Measurements from ENCODE around the gene JMJD7.

The JMJD7 gene

DNA sequence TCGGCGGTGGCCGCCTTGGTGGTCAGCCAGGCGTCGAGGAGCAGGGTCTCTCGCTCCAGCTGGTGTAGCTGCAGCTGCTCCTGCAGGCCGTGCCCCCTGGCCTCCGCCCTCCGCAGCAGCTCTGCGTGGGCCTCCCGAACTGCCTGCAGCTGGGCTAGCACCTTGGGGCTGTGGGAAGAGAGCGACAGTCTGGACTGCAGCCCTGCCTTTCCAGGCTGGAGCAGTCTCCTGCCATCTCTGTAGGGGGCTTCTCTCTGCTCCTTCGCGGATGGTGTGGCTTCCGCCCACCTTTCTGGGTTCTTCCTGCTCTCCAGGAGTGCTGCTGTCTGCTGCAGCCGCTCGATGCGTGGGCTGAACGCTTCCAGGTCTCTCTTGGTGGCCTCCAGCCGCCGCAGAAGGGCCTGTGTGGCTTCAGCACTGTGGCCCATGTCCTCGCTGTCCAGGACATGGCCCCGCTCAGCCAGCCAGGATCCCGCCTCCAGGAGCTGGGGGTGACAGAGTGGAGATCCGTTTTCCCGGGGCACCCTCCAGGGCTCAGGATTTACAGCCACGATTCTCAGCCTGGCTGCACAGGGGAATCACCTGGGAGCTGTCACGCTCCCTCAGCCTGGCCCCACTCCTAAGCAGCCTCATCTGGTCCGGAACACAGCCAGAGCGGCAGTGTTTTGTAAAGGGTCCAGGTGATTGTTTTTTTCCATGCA is 27.5 kb downstream of the JMJD7 start:
- Histone ChIP-seq H3K79me2 (ENCODE audit: control insufficient read depth, low read length) (no peaks in the 10 kb centered on the region), H3K4me3 (ENCODE audit: low read length) (no peak overlapping the region), H3F3A (ENCODE audit: control insufficient read depth, insufficient read depth) (no peaks in the 10 kb centered on the region), H3K4me2 (ENCODE audit: low read length) (no peak overlapping the region), H3K27ac (ENCODE audit: low read depth, low read length) (no peak overlapping the region), H3K4me1 (ENCODE audit: control insufficient read depth, low read length) (no peaks in the 10 kb centered on the region), H3K36me3 (ENCODE audit: control insufficient read depth, low read length) (no peaks in the 10 kb centered on the region), H3K27me3 (ENCODE audit: control insufficient read depth, low read length) (no peaks in the 10 kb centered on the region), H4K20me1 (ENCODE audit: control insufficient read depth, insufficient read depth, low read depth, low read length) (no peaks in the 10 kb centered on the region), H3K9me2 (replicated peaks; ENCODE audit: control insufficient read depth, low read length) (no peaks in the 10 kb centered on the region), H3K9me3 (ENCODE audit: control insufficient read depth, insufficient read depth, low read length) (no peaks in the 10 kb centered on the region)
- TF ChIP-seq, protein P1, sequence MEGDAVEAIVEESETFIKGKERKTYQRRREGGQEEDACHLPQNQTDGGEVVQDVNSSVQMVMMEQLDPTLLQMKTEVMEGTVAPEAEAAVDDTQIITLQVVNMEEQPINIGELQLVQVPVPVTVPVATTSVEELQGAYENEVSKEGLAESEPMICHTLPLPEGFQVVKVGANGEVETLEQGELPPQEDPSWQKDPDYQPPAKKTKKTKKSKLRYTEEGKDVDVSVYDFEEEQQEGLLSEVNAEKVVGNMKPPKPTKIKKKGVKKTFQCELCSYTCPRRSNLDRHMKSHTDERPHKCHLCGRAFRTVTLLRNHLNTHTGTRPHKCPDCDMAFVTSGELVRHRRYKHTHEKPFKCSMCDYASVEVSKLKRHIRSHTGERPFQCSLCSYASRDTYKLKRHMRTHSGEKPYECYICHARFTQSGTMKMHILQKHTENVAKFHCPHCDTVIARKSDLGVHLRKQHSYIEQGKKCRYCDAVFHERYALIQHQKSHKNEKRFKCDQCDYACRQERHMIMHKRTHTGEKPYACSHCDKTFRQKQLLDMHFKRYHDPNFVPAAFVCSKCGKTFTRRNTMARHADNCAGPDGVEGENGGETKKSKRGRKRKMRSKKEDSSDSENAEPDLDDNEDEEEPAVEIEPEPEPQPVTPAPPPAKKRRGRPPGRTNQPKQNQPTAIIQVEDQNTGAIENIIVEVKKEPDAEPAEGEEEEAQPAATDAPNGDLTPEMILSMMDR (IDR thresholded peaks at IDR 0.05; ENCODE audit: low read depth, low read length, poor library complexity, severe bottlenecking), result no peak

DNA sequence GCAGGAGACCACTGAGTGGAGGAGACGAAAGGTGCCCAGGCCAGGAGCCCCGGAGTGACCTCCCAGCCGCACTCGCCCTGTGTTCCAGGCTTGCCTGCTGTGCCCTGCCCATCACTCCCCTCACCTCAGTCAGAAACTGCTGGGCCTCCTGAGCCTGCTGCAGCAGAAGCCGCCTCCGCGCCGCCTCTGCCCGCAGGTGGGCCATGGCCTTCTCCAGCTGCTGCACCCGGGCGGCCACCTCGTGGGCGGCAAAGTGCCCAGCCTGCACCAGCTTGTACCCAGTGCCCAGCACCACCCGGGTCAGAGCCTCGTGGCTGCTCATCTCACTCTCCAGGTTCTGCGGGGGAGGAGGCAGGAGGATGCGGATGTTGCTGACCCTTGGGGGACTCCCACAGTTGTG is 28.4 kb downstream of the JMJD7 start:
- no peaks in the 10 kb centered on the region for H3K36me3 ChIP-seq (ENCODE audit: control insufficient read depth, low read length)
- no peaks in the 10 kb centered on the region for H3K27me3 ChIP-seq (ENCODE audit: control insufficient read depth, low read length)
- no peak overlapping the region for H3K4me2 ChIP-seq (ENCODE audit: low read length)
- no peak overlapping the region for H3K27ac ChIP-seq (ENCODE audit: low read depth, low read length)
- no peaks in the 10 kb centered on the region for H3K79me2 ChIP-seq (ENCODE audit: control insufficient read depth, low read length)
- no peaks in the 10 kb centered on the region for H3F3A ChIP-seq (ENCODE audit: control insufficient read depth, insufficient read depth)
- no peak overlapping the region for H3K4me3 ChIP-seq (ENCODE audit: low read length)
- H4K20me1 ChIP-seq (ENCODE audit: control insufficient read depth, insufficient read depth, low read depth, low read length), result no peaks in the 10 kb centered on the region
- no peaks in the 10 kb centered on the region for H3K9me2 ChIP-seq (replicated peaks; ENCODE audit: control insufficient read depth, low read length)
- no peaks in the 10 kb centered on the region for H3K9me3 ChIP-seq (ENCODE audit: control insufficient read depth, insufficient read depth, low read length)
- no peak for TF ChIP-seq EZH2phosphoT487 (IDR thresholded peaks at IDR 0.05; ENCODE audit: borderline replicate concordance, low read length)
- TF ChIP-seq, protein P1 (IDR thresholded peaks at IDR 0.05; ENCODE audit: low read depth, low read length, poor library complexity, severe bottlenecking), result no peak
- H3K4me1 ChIP-seq (ENCODE audit: control insufficient read depth, low read length), result no peaks in the 10 kb centered on the region

DNA sequence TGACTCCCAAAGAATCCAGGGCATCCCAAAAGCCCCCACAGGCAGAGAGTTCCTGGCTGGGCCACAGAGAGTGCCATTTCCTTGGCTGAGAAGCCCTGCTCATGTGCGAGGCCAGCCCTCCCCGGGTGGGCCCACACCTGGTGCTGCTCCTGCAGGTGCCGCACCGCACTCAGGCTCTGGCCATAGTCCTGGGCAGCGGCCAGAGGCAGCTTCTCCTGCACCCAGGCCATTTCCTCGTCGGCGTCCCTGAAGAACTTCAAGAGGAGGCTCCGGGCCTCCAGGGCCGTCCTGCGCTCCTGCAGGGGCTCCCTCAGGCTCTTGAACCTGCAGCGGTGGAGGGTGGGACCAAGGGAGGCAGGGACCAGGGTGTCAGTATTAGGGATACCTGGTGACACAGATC is 28.8 kb downstream of the JMJD7 start:
- Histone ChIP-seq H3K4me3 (ENCODE audit: low read length) (no peak overlapping the region), H3K27ac (ENCODE audit: low read depth, low read length) (no peak overlapping the region), H3K27me3 (ENCODE audit: control insufficient read depth, low read length) (no peaks in the 10 kb centered on the region), H3K9me3 (ENCODE audit: control insufficient read depth, insufficient read depth, low read length) (no peaks in the 10 kb centered on the region), H3F3A (ENCODE audit: control insufficient read depth, insufficient read depth) (no peaks in the 10 kb centered on the region), H4K20me1 (ENCODE audit: control insufficient read depth, insufficient read depth, low read depth, low read length) (no peaks in the 10 kb centered on the region), H3K4me1 (ENCODE audit: control insufficient read depth, low read length) (no peaks in the 10 kb centered on the region), H3K9me2 (replicated peaks; ENCODE audit: control insufficient read depth, low read length) (no peaks in the 10 kb centered on the region), H3K4me2 (ENCODE audit: low read length) (no peak overlapping the region), H3K79me2 (ENCODE audit: control insufficient read depth, low read length) (no peaks in the 10 kb centered on the region), H3K36me3 (ENCODE audit: control insufficient read depth, low read length) (no peaks in the 10 kb centered on the region)
- TF ChIP-seq EZH2phosphoT487 (IDR thresholded peaks at IDR 0.05; ENCODE audit: borderline replicate concordance, low read length), result no peak
- TF ChIP-seq, protein P1 (IDR thresholded peaks at IDR 0.05; ENCODE audit: low read depth, low read length, poor library complexity, severe bottlenecking), result no peak

Data from DOHH2 (cell line).